Measurements from ENCODE around the gene SFI1. TPM values are rescaled to one million over a fixed set of nuclear protein-coding genes. Genes with fewer than 3 reads are reported as not detected.
A peak's percentile ranks its signal among the peaks of the same experiment; 100 is the strongest.

Gene SFI1
- total and polyA plus RNA-seq, 4 donors: 14.0 to 46.0 (median 32.7) TPM

- peak; percentile 92 for ATAC-seq (ENCODE audit: insufficient read depth, low FRiP score)
- TF ChIP-seq, protein P1, sequence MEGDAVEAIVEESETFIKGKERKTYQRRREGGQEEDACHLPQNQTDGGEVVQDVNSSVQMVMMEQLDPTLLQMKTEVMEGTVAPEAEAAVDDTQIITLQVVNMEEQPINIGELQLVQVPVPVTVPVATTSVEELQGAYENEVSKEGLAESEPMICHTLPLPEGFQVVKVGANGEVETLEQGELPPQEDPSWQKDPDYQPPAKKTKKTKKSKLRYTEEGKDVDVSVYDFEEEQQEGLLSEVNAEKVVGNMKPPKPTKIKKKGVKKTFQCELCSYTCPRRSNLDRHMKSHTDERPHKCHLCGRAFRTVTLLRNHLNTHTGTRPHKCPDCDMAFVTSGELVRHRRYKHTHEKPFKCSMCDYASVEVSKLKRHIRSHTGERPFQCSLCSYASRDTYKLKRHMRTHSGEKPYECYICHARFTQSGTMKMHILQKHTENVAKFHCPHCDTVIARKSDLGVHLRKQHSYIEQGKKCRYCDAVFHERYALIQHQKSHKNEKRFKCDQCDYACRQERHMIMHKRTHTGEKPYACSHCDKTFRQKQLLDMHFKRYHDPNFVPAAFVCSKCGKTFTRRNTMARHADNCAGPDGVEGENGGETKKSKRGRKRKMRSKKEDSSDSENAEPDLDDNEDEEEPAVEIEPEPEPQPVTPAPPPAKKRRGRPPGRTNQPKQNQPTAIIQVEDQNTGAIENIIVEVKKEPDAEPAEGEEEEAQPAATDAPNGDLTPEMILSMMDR (IDR thresholded peaks at IDR 0.05; ENCODE audit: control extremely low read depth, extremely low read depth): no peak
- Histone ChIP-seq H3K27me3 (ENCODE audit: control insufficient read depth in 3 of 3, insufficient read depth in 3 of 3, low read length in 2 of 3) (no peaks in the 10 kb centered on the region), H3K9me3 (ENCODE audit: control insufficient read depth in 4 of 4, insufficient read depth in 3 of 4, low read length in 3 of 4) (no peaks in the 10 kb centered on the region), H3K4me1 (ENCODE audit: control insufficient read depth in 5 of 5, insufficient read depth in 5 of 5, low read length in 5 of 5) (peaks cover 0 to 20% (median 11%) of the 10 kb centered on the region in 5 donors), H3K27ac (ENCODE audit: low read depth in 1 of 2, low read length in 1 of 2) (peak within 1 kb of the TSS; percentile 93 to 99), H3K9ac (ENCODE audit: insufficient read depth in 1 of 2, low read length in 2 of 2) (peak within 1 kb of the TSS; percentile 71 to 90), H3K36me3 (ENCODE audit: control insufficient read depth in 4 of 4, insufficient read depth in 4 of 4, low read length in 4 of 4) (peaks cover 4 to 14% (median 7%) of the 10 kb centered on the region in 4 donors), H3K4me3 (peak within 1 kb of the TSS; percentile 85)
- 1% methylated on average over 86 to 100 of the region's 100 CpGs for WGBS, 2 donors
- DNase-seq: peak; percentile 89 to 94 (median 91)
Measured at GRCh38 chr22:31489632-31490495, 6.5 kb upstream of the SFI1 start, which contains the start of gene EIF4ENIF1. EIF4ENIF1 (minus strand) TSS chr22:31489842; CDS start chr22:31488718, 1,124 bp downstream.

DNA sequence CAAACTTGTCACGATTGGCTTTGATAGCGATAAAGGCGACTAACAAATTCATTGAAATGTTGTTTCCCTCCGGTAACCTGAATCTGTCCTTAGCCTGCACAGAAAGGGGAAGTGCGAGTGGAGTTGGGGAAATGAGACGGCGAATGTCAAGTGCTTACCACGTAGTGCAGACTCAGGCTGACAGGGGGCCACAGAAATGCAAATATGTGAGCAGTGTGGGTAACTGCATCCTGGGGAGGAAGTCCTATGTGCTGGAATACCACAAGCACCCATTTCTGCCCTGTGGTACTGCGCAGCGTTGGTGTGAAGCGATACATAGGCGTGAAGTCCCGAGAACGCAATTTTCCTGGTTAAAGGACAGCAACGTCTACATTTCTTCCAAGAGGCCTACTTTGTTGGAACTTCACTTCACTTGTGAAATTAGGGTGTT, 5.8 kb upstream of the SFI1 start:
- TF ChIP-seq, protein P1 (IDR thresholded peaks at IDR 0.05; ENCODE audit: control extremely low read depth, extremely low read depth): no peak
- peaks cover 0 to 20% (median 11%) of the 10 kb centered on the region in 5 donors for H3K4me1 ChIP-seq (ENCODE audit: control insufficient read depth in 5 of 5, insufficient read depth in 5 of 5, low read length in 5 of 5)
- WGBS, 2 donors: 0 to 1% methylated on average over 15 of the region's 15 CpGs
- DNase-seq (peak; percentile 54 to 74 (median 64)), ATAC-seq (ENCODE audit: insufficient read depth, low FRiP score) (peak; percentile 56)
- peak overlapping the region; percentile 85 for H3K4me3 ChIP-seq
- peaks cover 4 to 10% (median 7%) of the 10 kb centered on the region in 4 donors for H3K36me3 ChIP-seq (ENCODE audit: control insufficient read depth in 4 of 4, insufficient read depth in 4 of 4, low read length in 4 of 4)
- peak overlapping the region; percentile 93 to 99 for H3K27ac ChIP-seq (ENCODE audit: low read depth in 1 of 2, low read length in 1 of 2)
- peak overlapping the region; percentile 61 to 90 for H3K9ac ChIP-seq (ENCODE audit: insufficient read depth in 1 of 2, low read length in 2 of 2)
- no peaks in the 10 kb centered on the region for H3K27me3 ChIP-seq (ENCODE audit: control insufficient read depth in 3 of 3, insufficient read depth in 3 of 3, low read length in 2 of 3)
- no peaks in the 10 kb centered on the region for H3K9me3 ChIP-seq (ENCODE audit: control insufficient read depth in 4 of 4, insufficient read depth in 3 of 4, low read length in 3 of 4)

- Histone ChIP-seq H3K27ac (ENCODE audit: low read depth in 1 of 2, low read length in 1 of 2) (peak overlapping the region in 1 of 2 donors; percentile 41), H3K4me3 (no peak overlapping the region), H3K9me3 (ENCODE audit: control insufficient read depth in 4 of 4, insufficient read depth in 3 of 4, low read length in 3 of 4) (no peaks in the 10 kb centered on the region), H3K27me3 (ENCODE audit: control insufficient read depth in 3 of 3, insufficient read depth in 3 of 3, low read length in 2 of 3) (no peaks in the 10 kb centered on the region), H3K9ac (ENCODE audit: insufficient read depth in 1 of 2, low read length in 2 of 2) (peak overlapping the region in 1 of 2 donors; percentile 61), H3K4me1 (ENCODE audit: control insufficient read depth in 5 of 5, insufficient read depth in 5 of 5, low read length in 5 of 5) (peaks cover 0 to 20% (median 11%) of the 10 kb centered on the region in 5 donors), H3K36me3 (ENCODE audit: control insufficient read depth in 4 of 4, insufficient read depth in 4 of 4, low read length in 4 of 4) (peaks cover 4 to 9% (median 7%) of the 10 kb centered on the region in 4 donors)
- ATAC-seq (ENCODE audit: insufficient read depth, low FRiP score) (no peak), DNase-seq (no peak)
- TF ChIP-seq, protein P1 (IDR thresholded peaks at IDR 0.05; ENCODE audit: control extremely low read depth, extremely low read depth): no peak
- WGBS, 2 donors: 81 to 82% methylated on average over 8 of the region's 8 CpGs
Measured at GRCh38 chr22:31491218-31491962, 4.9 kb upstream of the SFI1 start.
